Liver (tissue), 9 donors: Measurements from ENCODE around the gene PIKFYVE. TPM values are rescaled to one million over a fixed set of nuclear protein-coding genes. Genes with fewer than 3 reads are reported as not detected.
A peak's percentile ranks its signal among the peaks of the same experiment; 100 is the strongest.
"Not testable (repeated sequence)": the region's sequence is repeated elsewhere in the genome, so short reads cannot be mapped to it uniquely, and the experiment has no call there.

ENCODE experiments used
- DNase-seq: peaks from one replicate; pipeline ENCODE4 v3.0.0-alpha.2; 2017; ENCODE audit warnings: low spot score
- H3K27ac ChIP-seq, 2 donors: one replicate each; pipeline ENCODE4 v1.7.0; 2013; ENCODE audit warnings: inconsistent platforms in 2 of 2, low read length in 2 of 2, control low read depth in 1 of 2, low read depth in 1 of 2, mild to moderate bottlenecking in 1 of 2
- H3K27me3 ChIP-seq, 4 donors: one replicate each; pipeline versions ENCODE4 v1.6.1 to v1.7.0; 2013; ENCODE audit warnings: low read length in 3 of 4, inconsistent platforms in 1 of 4, mild to moderate bottlenecking in 1 of 4, moderate library complexity in 1 of 4; ENCODE audit not compliant: control insufficient read depth in 4 of 4, insufficient read depth in 4 of 4
- H3K36me3 ChIP-seq, 4 donors: one replicate each; pipeline versions ENCODE4 v1.6.1 to v1.7.0; 2013; ENCODE audit warnings: low read length in 3 of 4, mild to moderate bottlenecking in 3 of 4, low read depth in 1 of 4, moderate library complexity in 1 of 4; ENCODE audit not compliant: control insufficient read depth in 4 of 4, insufficient read depth in 3 of 4
- H3K4me1 ChIP-seq, 4 donors: one replicate each; pipeline versions ENCODE4 v1.6.1 to v1.7.0; 2013; ENCODE audit warnings: low read length in 3 of 4, mild to moderate bottlenecking in 3 of 4, moderate library complexity in 1 of 4; ENCODE audit not compliant: control insufficient read depth in 4 of 4, insufficient read depth in 4 of 4
- H3K4me3 ChIP-seq, 3 donors: one replicate each; pipeline versions ENCODE4 v1.6.1 to v1.7.0; 2013; ENCODE audit warnings: low read length in 3 of 3, control low read depth in 1 of 3, low read depth in 1 of 3, mild to moderate bottlenecking in 1 of 3
- H3K9ac ChIP-seq, 2 donors: one replicate each; pipeline ENCODE4 v1.7.0; 2013; ENCODE audit warnings: low read length in 2 of 2, mild to moderate bottlenecking in 2 of 2, moderate library complexity in 2 of 2, control low read depth in 1 of 2, low read depth in 1 of 2
- H3K9me3 ChIP-seq, 4 donors: one replicate each; pipeline versions ENCODE4 v1.6.1 to v1.7.0; 2013; ENCODE audit warnings: low read length in 3 of 4; ENCODE audit not compliant: control insufficient read depth in 4 of 4
- ATF3 ChIP-seq: IDR thresholded peaks from 2 replicates; pipeline ENCODE4 v1.6.1; 2016; ENCODE audit warnings: antibody characterized with exemption
- CTCF ChIP-seq: fragments of 150-350 bp; IDR thresholded peaks from 2 replicates; pipeline ENCODE4 v1.5.1; 2017; ENCODE audit warnings: improper control_type of control experiment, low read depth, low read length; ENCODE audit not compliant: missing input control
- EGR1 ChIP-seq, 2 donors: IDR thresholded peaks; 2 replicates each; pipeline ENCODE4 v1.6.1; 2016 to 2018; ENCODE audit warnings: antibody characterized with exemption in 2 of 2, low read depth in 2 of 2
- FOXA1 ChIP-seq: IDR thresholded peaks from 2 replicates; pipeline ENCODE4 v1.6.1; 2016; ENCODE audit warnings: antibody characterized with exemption
- FOXA2 ChIP-seq: IDR thresholded peaks from 2 replicates; pipeline ENCODE4 v1.6.1; 2016; ENCODE audit warnings: antibody characterized with exemption
- GABPA ChIP-seq, 2 donors: IDR thresholded peaks in 1 of 2; conservative IDR thresholded peaks in 1 of 2; 2 replicates each; pipeline ENCODE4 v1.6.1; 2016; ENCODE audit warnings: antibody characterized with exemption in 2 of 2, mild to moderate bottlenecking in 1 of 2, moderate library complexity in 1 of 2
- HNF4A ChIP-seq, 2 donors: conservative IDR thresholded peaks; 2 replicates each; pipeline ENCODE4 v1.6.1; 2016; ENCODE audit warnings: antibody characterized with exemption in 2 of 2, mild to moderate bottlenecking in 2 of 2
- HNF4G ChIP-seq: IDR thresholded peaks from 2 replicates; pipeline ENCODE4 v1.6.1; 2016; ENCODE audit warnings: antibody characterized with exemption
- JUND ChIP-seq, 2 donors: IDR thresholded peaks; 2 replicates each; pipeline ENCODE4 v1.6.1; 2016; ENCODE audit warnings: antibody characterized with exemption in 2 of 2
- MAX ChIP-seq: IDR thresholded peaks from 2 replicates; pipeline ENCODE4 v1.6.1; 2016; ENCODE audit warnings: antibody characterized with exemption
- NR2F2 ChIP-seq: IDR thresholded peaks from 2 replicates; pipeline ENCODE4 v1.6.1; 2016; ENCODE audit warnings: antibody characterized with exemption
- RAD21 ChIP-seq, 2 donors: IDR thresholded peaks; 2 replicates each; pipeline ENCODE4 v1.6.1; 2016; ENCODE audit warnings: antibody characterized with exemption in 2 of 2, mild to moderate bottlenecking in 2 of 2
- REST ChIP-seq: IDR thresholded peaks from 2 replicates; pipeline ENCODE4 v1.6.1; 2016; ENCODE audit warnings: antibody characterized with exemption, mild to moderate bottlenecking
- RXRA ChIP-seq, 2 donors: IDR thresholded peaks; 2 replicates each; pipeline ENCODE4 v1.6.1; 2017 to 2018; ENCODE audit warnings: antibody characterized with exemption in 2 of 2, mild to moderate bottlenecking in 1 of 2
- SP1 ChIP-seq: IDR thresholded peaks from 2 replicates; pipeline ENCODE4 v1.6.1; 2018; ENCODE audit warnings: antibody characterized with exemption, mild to moderate bottlenecking
- TAF1 ChIP-seq: conservative IDR thresholded peaks from 2 replicates; pipeline ENCODE4 v1.6.1; 2016; ENCODE audit warnings: antibody characterized with exemption, mild to moderate bottlenecking
- YY1 ChIP-seq: IDR thresholded peaks from 2 replicates; pipeline ENCODE4 v1.6.1; 2016; ENCODE audit warnings: antibody characterized with exemption, mild to moderate bottlenecking
- ZBTB33 ChIP-seq: IDR thresholded peaks from 2 replicates; pipeline ENCODE4 v1.6.1; 2016; ENCODE audit warnings: antibody characterized with exemption
- WGBS: extraction: QIAGEN DNeasy Blood & Tissue Kit; methylation state at CpG from one replicate; pipeline ENCODE4 v1.1.7; 2013; 5-methylcytosine and 5-hydroxymethylcytosine counted together
- polyA plus RNA-seq, 2 donors: library from polyadenylated mRNA; stranded (reverse) in 1 of 2; unstranded in 1 of 2; fragments of 200-250 nt in 1 of 2; fragments of >200 nt in 1 of 2; fragmentation: Nextera tagmentation in 1 of 2; extraction: Ambion mirVana in 1 of 2; gene quantifications; one replicate each; pipeline versions ENCODE4 v1.2.1 to v1.2.3, GENCODE V29; 2013 to 2015
- total RNA-seq, 2 donors: library from RNA; depleted of rRNA; stranded (reverse); fragments of >200 nt; gene quantifications; one replicate each; pipeline ENCODE4 v1.2.3, GENCODE V29; 2014
- donor health status: healthy.
- donor health status: healthy.
- donor health status: healthy.
- donor health status: healthy.
- donor health status: healthy.

Gene PIKFYVE
- total and polyA plus RNA-seq, 4 donors: 3.5 to 23.1 (median 9.1) TPM

- Histone ChIP-seq H3K27ac (peak overlapping the region; percentile 77 to 80), H3K4me3 (no peak overlapping the region), H3K9ac (no peak overlapping the region), H3K9me3 (peaks cover 0 to 2% (median 0%) of the 10 kb centered on the region in 4 donors), H3K27me3 (no peaks in the 10 kb centered on the region), H3K4me1 (peaks cover 8 to 44% (median 33%) of the 10 kb centered on the region in 4 donors), H3K36me3 (peaks cover 0 to 28% (median 15%) of the 10 kb centered on the region in 4 donors)
- TF ChIP-seq FOXA1: peak; percentile 60
- peak; percentile 91 to 96 for TF ChIP-seq RXRA (IDR thresholded peaks at IDR 0.05)
- peak; percentile 66 to 89 for TF ChIP-seq EGR1 (IDR thresholded peaks at IDR 0.05; ENCODE audit: low read depth in 2 of 2)
- TF ChIP-seq HNF4A (conservative IDR thresholded peaks at IDR 0.05): peak; percentile 95
- TF ChIP-seq TAF1: no peak
- TF ChIP-seq ZBTB33: peak; percentile 95
- TF ChIP-seq FOXA2: peak; percentile 70
- peak in 1 of 2 donors; percentile 56 for TF ChIP-seq GABPA (IDR thresholded peaks at IDR 0.05 in 1 of 2, conservative IDR thresholded peaks at IDR 0.05 in 1 of 2)
- peak; percentile 79 for TF ChIP-seq ATF3
- peak; percentile 97 for TF ChIP-seq SP1
- TF ChIP-seq CTCF: no peak
- TF ChIP-seq HNF4G: peak; percentile 93
- peak; percentile 45 for TF ChIP-seq NR2F2
- peak; percentile 35 to 40 for TF ChIP-seq RAD21 (IDR thresholded peaks at IDR 0.05)
- peak; percentile 93 for TF ChIP-seq MAX
- TF ChIP-seq JUND (IDR thresholded peaks at IDR 0.05): peak; percentile 87 to 90
- TF ChIP-seq YY1: peak; percentile 83
- peak; percentile 70 for TF ChIP-seq REST
- WGBS: 31% methylated on average over 3 of the region's 3 CpGs
- DNase-seq: no peak
Measured at GRCh38 chr2:208354964-208355381, 88.9 kb downstream of the PIKFYVE start.

- not testable (repeated sequence) for DNase-seq, H3K9me3 ChIP-seq, H3K4me3 ChIP-seq, H3K27me3 ChIP-seq, H3K27ac ChIP-seq, H3K9ac ChIP-seq
- Histone ChIP-seq H3K4me1 (peaks cover 8 to 44% (median 32%) of the 10 kb centered on the region in 4 donors), H3K36me3 (peaks cover 0 to 19% (median 13%) of the 10 kb centered on the region in 4 donors)
- WGBS: 49% methylated on average over 3 of the region's 3 CpGs
Measured at GRCh38 chr2:208356420-208356819, 90.4 kb downstream of the PIKFYVE start.
